DMS53 (cell line): ENCODE measurements around the gene CENPX.

Experiments used
- DNase-seq: peaks from one replicate; lab custom pipeline; 2025; lab: John Stamatoyannopoulos, UW

The CENPX gene

DNA sequence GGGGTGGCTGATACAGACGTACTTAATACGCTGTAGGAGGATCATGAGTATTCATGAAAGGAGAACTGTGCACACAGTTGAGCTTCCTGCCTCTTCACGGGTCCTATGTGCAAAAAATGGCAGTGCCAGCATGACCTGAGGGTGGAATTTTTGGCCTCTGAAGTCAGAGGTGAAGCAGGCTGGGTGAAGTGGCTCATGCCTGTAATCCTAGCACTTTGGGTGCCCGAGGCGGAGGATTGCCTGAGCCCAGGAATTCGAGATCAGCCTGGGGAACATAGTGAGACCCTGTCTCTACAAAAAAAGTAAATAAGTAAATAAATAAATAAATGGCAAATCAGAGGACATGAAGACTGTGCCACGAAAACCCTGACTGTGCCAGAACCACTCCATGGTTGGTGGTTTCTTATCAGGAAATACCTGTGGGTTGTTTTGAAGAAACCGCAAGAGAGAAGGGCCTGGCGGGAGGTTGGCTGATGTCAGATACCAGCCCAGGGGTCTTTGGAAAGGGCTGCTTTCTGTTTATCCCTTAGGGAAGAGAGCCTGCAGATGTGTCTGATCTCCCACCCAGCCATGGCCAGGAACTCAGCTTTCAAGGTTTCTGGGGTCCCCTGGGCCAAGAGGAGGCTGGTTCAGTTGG is 41.9 kb downstream of the CENPX start:
- DNase-seq = no peak

DNA sequence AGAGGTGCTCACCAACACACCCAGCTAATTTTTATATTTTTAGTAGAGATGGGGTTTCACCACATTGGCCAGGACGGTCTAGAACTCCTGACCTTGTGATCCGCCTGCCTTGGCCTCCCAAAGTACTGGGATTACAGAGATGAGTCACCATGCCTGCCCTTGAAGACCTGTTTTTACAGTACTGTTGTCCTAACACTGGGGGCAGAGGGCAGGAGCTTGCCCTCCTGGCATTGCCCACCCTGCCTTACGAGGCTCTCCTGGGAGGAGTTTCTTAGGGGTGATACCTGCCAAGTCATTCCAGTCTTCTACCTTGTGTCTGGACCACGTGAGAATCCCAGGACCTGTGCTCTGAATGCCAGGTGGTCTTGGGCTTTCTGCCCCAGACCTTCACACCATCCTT is 42.6 kb downstream of the CENPX start:
- DNase-seq = no peak

DNA sequence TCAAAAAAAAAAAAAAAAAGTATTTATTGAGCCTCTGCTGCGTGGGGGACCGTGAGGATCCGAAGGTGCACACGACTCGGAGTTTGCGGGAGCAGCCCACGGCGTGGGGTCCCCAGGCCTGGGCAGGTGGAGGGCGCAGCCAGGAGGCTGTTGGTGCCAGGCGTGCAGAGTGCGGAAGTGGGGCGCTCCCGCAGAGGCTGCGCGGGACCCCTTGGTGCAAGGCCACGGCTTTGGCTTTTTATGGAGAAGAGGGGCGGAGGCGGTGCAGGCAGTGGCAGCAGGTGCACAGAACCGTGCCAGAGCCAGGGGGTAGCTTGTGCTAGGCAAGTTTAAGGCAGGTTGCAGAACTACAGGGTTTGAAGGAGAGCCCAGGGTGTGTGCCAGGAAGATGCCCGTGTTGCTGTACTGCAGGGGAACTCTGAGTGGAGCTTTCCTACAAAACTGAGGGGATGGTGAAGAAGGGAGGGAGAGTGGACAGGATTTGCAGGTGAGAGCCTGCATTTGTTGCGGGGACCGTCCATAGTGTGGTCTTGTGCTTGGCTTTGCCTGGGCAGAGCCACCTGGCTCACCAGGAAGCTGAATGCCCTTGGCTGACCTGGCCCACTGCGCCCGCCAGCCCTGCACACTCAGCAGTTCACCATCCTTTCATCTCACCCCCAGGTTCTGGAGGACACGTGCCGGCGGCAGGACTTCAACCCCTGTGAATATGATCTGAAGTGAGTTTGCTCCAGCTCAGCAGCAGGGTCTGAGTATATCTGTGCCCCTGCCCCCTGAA is 44.0 kb downstream of the CENPX start:
- DNase-seq = no peak

DNA sequence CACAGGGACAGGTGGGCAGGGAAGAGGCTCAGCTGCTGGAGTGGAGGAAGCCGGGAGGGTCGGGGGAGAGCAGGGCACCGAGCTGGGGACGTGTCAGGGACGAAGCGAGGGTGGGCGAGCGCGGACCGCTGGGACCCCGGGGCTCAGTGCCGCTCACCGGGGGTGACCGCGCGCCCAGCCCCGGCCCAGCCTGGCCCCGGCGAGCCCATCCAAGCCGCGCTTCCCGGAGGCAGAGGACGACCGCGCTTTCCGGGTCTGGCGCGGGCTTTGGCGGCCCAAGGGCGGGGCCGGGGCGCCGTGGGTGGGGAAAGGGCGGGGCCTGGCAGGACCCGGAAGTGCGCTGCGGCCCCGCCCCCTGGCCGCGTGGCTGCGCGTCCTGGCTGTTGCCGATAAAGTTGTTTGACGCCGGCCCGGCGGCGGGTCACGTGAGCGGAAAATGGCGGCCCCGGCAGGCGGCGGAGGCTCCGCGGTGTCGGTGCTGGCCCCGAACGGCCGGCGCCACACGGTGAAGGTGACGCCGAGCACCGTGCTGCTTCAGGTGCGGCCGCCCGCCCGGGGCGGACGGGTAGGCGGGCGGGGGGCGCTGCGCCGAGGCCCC is 45.4 kb downstream of the CENPX start, which contains the start of gene ASPSCR1:
TSS of gene ASPSCR1 (plus strand) at position 419 of the 598 bp plus-strand sequence. CDS start at position 437, 18 bp downstream.
- DNase-seq = peak; percentile 98

DNA sequence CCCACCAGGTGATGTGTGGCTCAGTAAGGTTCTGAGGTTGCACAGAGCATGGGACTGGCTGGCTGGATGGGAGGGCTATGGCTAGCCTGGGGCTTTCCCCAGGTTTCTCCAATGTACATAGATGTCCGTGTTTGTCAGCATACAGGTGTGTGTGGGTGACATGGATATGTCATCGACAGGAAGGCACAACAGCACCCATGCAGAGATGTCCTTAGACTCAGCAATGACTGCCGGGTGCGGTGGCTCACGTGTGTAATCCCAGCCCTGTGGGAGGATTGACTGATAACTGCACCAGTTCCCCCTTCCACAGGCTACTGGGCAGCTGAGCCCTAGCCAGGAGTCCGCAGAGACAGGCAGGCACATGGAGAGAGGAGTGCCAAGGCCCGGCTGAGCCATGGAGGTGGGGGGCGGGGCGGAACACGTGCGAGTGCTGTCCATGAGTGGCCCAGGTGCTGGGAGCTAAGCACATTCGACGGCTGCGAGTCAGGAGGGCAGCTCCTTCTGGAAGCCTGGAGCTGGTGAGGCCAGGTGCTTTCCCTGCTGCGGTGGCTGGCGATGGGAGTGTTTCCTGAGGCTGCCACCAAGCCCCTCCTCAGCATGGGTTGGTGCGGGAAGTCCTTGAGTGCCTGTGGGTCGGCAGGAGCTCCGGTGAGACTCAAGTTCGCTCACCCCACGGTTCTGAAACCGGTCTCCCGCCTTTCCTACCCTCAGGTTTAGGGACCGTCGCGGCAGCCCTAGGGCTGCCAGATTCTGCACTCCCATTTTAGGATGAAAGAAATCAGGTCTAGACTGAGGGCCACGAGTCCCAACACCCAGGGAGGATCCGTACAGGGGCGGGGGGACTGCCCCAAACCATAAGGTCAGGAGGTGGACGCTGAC is 46.1 kb downstream of the CENPX start:
- peak; percentile 96 for DNase-seq

- peak; percentile 39 for DNase-seq
These were observed 49.2 kb downstream of the CENPX start for GRCh38 chr17:81973432-81973831.

GRCh38 chr17:81968850-81969812 is 53.5 kb downstream of the CENPX start:
- DNase-seq = no peak
